GM21528 (cell line): ENCODE data around the gene RRAGD.
"Not testable (repeated sequence)": the region's sequence is repeated elsewhere in the genome, so short reads cannot be mapped to it uniquely, and the experiment has no call there.

Experiments used
- ATAC-seq: cut with Tn5 transposase; IDR thresholded peaks from one replicate; pipeline ENCODE4 v1.9.1; 2021; ENCODE audit warnings: mild to moderate bottlenecking, moderate library complexity; ENCODE audit not compliant: unreplicated experiment, low FRiP score

RRAGD gene

DNA sequence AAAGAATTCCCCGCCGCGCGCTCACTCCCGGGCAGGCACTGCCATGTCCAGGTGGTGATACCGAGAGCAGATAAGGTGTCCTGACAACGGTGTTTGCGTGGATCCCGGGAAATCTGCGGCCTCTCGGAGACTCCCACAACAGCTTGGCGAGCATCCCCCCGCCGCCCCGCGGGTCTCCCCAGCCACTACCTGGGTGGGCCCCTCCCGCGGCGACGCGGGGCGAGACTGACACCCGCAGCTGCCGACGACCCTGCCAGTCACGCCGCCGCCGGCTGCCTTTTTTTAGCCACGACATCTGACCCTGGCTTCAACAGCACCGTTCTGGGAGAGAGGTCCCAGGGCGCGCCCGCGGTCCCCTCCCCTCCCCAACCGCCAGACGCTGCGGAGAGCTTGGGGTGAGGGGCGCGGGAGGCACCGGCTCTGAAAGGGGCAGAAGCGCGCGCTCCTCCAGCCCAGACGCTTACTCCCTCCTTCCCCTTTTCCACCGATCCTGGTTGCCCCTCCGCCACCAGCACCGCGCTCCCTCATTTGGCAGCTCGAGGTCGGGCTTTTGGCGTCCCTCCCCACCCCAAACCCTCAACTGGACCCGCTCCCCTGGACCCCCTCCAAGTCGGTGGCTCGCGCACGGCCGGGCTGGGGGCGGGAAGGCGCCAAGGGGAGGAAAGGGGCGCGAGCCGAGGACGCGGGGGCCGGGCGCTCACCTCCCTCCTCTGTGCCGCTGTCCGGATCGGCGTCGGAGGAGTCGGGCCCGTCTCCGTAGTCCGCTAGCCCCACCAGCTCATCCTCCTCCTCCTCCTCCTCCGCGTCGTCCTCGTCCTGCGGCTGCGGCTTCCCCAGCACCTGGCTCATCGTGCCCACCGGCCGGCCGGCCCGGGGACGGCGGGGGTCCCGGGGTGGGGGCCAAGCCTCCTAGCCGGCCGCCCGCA, 665 bp downstream of the RRAGD start:
- peak; percentile 55 for ATAC-seq

DNA sequence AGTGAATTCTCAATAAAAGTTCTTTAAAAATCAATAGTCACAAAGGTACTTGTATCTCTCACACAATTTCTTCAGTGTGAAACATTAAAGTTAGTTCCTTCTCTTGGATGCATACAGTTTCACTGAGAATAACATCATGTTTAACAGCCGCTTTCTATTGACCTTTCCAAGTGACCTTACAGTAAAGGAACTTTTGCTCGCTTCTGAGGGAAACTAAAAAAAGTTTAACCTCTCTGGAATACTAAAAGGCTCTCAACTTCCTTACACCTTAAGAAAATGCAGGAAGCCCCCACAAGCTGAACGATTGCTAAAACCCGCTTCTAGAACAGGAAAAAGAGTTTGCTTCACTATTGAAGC, 1.3 kb downstream of the RRAGD start:
- ATAC-seq, result no peak

DNA sequence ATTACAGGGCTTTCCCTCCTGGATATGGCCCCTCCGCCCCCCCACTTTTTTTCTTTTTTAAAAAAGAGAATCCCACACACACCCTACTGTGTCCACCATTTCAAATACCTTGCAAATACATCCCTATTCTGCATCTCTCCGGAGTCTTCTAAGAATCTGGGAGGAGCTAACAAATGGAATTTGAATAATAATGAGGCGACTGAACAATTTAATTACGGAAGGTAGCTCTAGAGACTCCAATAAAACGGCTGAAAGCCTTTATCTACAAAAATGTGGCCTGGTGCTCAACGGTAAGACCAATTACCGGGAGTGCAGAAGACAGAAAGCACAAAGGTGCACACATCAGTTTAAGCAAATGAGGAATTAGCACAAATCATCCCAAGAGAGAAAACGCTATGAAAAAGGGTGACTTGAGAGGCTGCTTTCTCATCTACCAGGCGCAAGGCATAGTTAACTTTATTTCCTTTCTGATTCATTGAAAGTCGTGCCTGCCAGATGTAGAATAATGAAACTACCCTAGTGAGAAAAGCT, 1.8 kb downstream of the RRAGD start:
- ATAC-seq, result no peak

DNA sequence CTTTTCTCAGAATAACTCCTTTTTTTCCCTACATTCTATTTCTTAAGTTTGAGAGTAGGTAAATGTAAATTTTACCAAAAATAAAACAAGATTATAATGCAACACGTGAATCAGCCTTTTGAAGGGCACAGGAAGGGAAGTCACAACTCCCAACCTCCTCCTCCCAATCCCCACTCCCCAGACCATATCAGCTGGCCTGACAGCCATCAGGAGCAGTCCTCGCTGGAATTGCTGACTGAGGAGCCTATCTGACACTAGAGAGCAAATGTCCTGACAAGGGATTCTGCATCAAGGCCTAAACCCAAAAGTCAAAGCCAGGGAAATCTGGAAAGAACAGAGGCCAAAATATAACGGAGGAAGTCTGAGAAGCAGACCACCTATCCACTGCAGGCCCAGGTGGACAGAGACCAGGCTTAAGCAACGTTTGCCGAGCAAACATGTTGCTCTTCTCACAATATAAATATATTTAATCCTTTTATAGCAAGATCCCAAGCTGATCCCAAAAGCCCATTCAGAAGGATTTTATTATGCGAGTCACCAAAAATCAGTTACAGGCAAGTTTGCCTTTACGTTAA, 2.5 kb downstream of the RRAGD start:
- ATAC-seq, result no peak

DNA sequence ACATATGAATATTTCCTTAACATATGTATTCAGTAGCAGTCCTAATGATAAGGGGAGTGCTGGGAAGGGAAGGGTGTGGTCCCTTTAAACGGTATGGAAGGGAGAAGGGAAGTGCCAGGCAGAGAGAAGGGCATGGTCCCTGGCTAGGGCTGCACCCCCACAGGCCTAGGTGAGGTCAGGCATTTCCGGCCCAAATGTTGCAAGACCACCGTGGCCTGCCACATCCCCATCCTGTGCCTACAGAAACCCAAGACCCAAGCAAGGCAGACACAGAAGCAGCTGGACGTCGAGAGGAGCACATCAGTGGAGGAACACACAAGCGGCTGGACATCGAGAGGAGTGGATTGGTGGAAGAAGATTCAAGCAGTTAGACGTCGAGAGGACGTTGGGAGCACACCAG, 5.9 kb downstream of the RRAGD start:
- no peak for ATAC-seq

DNA sequence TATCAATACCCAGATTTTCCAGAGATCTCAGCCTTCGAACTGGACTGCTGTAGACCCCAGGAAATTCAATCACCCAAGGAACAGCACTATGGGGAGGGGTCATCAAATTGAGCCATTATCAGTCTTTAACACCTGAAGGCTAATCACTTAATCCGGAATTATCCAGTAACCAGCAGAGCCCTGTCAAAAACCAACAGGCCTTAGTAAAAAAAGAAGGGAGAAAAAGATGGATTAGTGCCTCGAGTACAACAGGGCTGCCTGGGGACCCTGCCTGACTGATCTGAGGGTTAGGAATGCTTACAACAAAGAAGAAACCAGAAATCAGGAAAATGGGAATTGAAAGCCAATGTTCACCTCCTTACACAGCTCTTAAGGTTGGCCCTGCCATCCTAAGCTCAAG, 7.6 kb downstream of the RRAGD start:
- ATAC-seq, result no peak

DNA sequence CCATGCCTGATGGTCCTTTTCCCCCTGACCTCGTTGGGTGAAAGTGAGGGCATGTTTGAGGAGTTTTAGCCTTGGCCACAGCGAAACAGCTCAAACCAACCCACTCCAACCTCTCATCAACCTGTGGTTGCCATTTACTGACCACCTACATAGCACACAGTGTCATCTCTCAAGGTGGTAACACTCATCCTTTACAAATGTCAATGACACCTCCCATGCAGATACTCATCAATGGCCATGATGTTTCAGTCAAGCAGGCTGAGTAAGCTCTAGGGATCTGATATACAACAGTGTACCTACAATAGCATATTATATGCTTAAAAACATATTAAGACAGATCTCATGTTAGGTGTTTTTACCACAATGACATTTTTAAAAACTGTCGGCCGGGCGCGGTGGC, 9.3 kb downstream of the RRAGD start:
- no peak for ATAC-seq

DNA sequence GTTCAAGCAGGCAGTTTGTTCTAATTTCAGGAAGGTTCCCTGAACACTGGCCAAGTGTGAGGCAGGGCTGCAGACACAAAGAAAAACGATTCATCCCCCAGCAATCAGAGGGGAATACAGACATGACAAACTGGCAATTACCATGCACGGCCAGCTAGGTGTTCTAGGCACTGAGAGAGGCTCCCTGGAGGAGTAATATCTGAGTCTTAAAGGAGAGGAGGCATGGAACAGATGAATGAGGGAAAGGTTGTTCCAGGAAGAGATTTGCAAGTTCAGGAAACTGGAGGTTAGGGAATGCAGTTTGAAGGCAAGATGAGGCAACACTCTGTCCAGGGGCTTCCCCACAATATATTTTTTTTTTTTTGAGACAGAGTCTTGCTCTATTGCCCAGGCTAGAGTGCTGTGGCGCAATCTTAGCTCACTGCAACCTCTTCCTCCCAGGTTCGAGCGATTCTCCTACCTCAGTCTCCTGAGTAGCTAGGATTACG, 11.1 kb downstream of the RRAGD start:
- no peak for ATAC-seq

DNA sequence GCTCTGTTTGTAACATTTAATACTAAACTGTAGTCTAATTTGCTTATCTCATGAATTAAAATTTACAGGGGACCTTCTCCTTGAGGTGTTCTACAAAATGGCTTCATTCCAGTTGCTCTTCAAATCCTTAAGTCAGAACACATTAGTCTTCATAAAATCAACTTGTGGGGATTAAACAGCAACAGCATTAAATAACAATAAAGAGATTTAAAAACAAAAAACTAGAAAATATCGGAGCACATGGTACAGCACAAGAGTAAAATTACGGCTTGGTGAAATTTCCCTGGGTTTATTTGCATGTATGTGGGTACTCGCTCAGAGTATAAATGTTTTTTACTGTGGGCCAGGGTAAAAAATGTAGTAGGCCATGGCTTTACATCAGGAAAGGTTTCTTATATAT, 12.0 kb downstream of the RRAGD start:
- ATAC-seq, result no peak

DNA sequence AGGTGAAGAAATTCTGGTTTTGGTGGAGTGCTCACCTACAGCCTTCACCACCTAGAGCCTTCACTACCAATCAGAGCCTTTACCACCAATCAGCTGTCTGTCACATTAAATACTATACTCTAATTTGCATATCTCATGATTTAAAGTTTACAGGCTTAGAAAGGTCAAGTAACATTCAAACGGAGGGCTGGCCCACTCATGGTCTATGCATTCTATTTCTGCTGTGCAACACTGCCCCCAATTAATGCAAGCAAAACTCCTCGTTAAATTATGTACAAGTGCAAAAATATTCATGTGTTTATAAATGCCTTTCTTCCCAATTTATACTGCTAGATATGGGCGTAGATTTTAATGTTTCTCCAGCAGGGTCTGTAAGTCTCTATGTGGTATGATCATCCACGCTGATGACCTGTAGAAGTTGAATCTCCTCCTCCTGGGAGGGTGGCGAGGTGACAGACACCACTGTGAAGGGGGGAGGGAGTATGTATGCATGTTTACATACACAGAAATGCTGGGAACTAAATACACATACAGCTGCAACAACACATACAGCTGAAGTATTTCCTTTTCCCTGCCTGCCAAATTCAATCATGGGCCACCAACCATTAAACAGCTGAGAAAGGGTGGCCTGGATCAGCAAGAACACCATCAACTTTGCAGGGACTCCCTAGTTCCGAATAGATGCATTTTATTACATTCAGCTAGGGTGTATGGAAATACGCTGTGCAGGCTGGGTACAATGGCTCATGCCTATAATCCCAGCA, 13.1 kb downstream of the RRAGD start:
- ATAC-seq, result no peak

DNA sequence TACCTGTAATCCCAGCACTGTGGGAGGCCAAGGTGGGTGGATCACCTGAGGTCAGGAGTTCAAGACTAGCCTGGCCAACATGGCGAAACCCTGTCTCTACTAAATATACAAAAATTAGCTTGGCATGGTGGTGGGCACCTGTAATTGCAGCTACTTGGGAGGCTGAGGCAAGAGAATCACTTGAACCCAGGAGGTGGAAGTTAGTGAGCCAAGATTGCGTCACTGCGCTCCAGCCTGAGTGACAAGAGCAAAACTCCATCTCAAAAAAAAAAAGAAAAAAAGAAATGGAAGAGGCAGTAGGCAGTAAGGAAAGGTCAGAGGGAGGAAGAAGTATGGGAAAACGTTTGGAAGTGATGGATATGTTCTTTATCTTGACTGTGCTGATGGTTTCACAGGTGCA, 14.2 kb downstream of the RRAGD start:
- ATAC-seq, result not testable (repeated sequence)

DNA sequence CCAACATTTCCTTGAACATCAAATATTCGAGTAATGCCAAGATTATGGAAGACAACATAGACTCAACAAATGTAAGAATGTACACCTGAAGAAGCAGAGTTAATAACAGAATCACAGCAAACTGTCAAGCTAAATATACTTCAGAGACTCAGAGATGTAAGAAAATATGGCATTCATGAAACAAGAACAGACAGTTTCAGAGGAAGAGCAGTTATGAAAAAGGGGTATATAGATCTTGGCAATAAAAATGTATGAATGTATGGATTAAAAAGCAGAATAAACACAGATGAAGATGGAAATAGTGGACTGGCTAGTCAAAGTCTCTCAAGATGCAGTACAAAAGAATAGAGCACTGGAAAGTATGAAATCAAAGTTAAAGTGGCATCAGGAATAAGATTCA, 18.4 kb downstream of the RRAGD start:
- ATAC-seq, result no peak

DNA sequence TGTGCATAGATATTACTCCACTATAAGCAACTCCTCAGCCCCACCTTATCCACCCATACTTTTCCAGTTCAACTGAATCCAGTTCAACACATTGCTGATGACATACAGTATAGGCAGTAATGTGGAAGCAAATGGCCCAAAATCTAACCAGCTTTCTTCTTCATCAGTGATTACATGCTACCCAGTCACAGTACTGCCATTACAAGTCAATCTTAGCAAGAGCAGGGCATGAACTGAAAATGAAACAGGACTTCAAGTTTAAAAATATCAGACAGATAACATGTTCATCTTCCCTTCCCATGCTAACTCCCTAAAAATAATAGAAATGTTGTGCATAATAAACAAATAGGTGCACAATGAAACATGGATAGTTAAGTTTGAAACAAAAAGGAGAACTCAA, 19.2 kb downstream of the RRAGD start:
- ATAC-seq, result no peak

DNA sequence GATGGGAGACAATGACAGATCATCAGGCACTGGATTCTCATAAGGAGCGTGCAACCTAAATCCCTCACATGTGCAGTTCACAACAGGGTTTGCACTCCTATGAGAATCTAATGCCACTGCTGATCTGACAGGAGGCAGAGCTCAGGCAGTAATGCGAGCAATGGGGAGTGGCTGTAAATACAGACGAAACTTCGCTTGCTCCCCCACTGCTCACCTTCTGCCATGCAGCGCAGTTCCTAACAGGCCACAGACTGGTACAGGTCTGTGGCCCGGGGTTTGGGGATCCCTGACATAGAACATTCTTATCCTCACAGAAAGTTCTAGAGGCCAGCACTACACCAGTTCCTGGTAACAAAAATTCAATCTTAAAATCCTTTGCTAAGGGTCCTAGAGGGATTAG, 23.2 kb downstream of the RRAGD start:
- no peak for ATAC-seq

DNA sequence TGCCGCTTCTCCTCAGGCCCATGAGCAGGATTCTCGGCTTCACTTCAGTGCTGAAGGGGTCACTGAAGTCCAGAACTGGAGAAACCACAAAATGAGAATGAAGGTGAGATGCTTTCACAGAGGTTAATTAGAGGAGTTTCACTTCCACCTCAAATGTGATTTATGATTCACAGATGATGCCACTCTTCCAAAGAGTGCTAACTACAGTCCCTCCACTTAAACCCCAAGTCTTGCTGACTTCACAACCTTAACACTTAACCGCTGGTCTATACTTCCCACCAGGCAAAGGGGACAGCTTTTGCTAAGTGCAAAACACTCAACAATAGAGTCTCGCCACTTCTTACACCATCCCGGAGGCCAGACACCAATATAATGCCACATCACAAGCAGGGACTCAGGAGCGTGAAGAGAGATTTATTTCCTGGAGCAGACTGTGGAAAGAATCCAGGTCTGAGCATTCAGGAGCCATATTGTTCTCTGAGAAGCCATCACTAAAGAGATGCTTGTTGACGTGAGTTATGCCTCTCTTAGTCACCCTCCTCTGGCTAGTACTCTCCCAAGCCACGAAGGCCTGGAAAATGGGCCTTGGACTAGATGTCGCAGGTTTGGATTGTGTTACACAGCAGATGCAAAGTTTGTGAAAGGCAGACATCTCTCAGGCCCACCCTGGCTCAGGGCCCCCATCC, 24.4 kb downstream of the RRAGD start:
- ATAC-seq, result peak; percentile 96

DNA sequence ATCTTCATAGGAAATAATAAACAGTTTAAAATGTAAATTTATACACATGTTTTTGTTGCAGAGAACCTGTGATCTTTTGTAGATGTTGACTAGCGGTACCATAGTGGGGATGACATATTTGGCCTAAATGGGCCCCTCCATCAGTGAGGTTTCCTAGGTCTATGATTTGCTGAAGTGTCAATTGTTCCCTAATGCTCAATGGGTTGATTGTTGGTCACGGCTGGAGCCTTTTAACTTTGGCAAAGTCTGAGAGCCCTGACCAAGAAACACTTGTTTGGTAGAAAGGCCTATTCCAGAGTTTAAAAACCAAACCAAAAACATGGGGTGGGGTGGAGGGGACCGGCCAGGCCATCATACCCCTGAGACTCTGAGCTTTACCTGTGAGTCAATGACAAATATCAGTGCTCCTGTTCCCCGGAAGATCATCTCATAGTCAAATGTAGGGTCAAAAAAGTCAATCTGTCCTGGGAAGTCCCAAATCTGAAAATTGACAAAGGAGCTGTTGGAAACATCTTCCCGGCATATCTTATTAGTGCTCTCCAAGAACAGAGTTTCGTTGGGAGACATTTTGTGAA, 25.1 kb downstream of the RRAGD start:
- peak; percentile 24 for ATAC-seq

DNA sequence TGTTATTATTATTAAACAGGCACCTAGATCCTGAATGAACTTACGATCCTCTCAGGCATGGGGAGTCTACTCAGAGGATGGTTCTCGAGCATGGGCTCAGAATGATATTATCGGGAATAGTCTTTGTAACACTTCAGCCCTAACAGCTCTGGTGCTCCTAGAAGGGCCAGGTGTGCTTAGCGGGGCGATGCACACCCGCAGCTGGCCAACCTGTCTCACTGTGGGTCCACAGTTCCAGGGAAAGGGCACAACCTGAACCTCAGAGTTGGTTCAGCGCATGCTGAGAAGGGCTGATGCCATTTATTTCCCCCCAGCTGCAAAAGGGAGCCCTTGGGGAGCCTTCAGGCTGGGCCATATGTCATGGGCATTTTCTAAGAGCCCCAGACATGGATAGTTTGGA, 26.2 kb downstream of the RRAGD start:
- no peak for ATAC-seq

DNA sequence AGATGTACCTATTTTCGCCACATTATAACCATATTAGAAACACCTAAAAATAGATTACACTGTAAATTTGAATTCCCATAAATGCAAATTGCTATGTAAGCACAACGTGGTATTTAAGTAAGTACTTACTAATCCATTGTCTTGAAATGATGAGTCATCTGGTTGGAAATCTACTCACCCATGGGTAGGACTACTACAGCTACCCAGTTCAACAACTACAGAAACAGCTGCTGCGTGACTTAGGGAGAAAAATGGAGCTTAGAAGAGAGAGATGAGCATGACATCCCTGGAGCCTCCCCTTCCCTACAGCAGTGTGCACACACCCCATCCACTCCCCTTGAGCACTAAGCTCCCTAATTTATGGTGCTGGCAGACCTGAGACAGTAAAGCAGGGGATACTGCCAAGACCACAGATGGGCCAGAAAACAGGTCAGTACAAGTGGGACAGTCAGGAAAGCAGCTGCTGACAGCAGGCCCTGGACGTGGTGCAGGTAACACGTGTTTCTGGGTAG, 26.9 kb downstream of the RRAGD start:
- ATAC-seq, result peak; percentile 35

DNA sequence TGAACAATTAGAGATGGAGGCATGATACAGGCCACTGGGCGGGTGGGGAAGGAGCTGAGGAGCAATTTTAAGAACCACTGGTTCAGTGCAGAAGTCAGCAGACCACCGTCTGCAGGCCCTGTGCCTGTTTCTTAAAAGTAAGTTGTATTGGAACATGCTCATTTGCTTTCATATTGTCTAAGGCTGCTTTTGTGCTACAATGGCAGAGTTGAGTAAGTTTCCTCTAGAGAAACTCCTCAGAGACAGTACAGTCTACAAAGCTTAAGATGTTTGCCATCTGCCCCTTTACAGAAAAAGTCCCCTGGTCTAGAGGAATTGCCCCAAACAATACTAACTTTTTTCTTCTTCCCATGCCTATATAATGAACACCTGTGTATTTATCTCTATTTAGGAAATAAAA, 31.0 kb downstream of the RRAGD start:
- ATAC-seq, result no peak

DNA sequence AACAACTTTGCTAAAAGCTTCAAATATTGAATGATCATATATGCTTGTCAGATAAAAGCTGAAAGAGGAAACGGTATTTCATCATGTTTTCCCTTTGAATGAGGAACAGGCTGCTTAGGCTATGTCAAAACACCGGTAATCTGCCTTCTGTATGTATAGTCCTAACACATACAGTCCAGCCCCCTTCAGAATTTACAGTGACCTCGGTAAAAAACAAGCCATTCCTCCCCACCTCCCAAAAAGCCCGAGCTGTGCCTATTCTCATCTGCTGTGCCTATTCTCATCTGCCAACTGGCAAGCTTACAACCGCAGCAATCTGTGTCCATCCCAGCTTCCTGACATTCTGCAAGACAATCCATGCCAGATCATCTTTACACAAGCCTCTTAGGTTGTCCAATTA, 32.8 kb downstream of the RRAGD start:
- no peak for ATAC-seq
